H1 (cell line): ENCODE data around the gene TNNC1. TPM values are rescaled to one million over a fixed set of nuclear protein-coding genes. Genes with fewer than 3 reads are reported as not detected.

Experiments
- BCL11A ChIP-seq, 2 experiments: IDR thresholded peaks; one replicate each; pipeline ENCODE4 v1.6.1; 2011; ENCODE audit warnings: low read depth in 2 of 2, low read length in 2 of 2, mild to moderate bottlenecking in 2 of 2
- CHD2 ChIP-seq: IDR thresholded peaks from 2 replicates; pipeline ENCODE4 v1.6.1; 2012; ENCODE audit warnings: low read length, improper control_type of control experiment
- GABPA ChIP-seq: IDR thresholded peaks from 2 replicates; pipeline ENCODE4 v1.6.1; 2011; ENCODE audit warnings: mild to moderate bottlenecking, low read length, moderate library complexity, borderline replicate concordance; ENCODE audit not compliant: insufficient read depth
- JUN ChIP-seq: IDR thresholded peaks from 2 replicates; pipeline ENCODE4 v1.6.1; 2011; ENCODE audit warnings: low read depth, mild to moderate bottlenecking, improper control_type of control experiment, low read length
- KDM1A ChIP-seq: fragments of 200-600, 300-600 bp; sonication (generic); IDR thresholded peaks from 2 replicates; pipeline ENCODE4 v1.7.1; 2016; ENCODE audit warnings: mild to moderate bottlenecking, low read length, borderline replicate concordance
- POLR2A ChIP-seq, 2 experiments: IDR thresholded peaks; 1 replicate in 1 of 2; 2 replicates in 1 of 2; pipeline ENCODE4 v1.6.1; 2011; ENCODE audit warnings: low read depth in 2 of 2, low read length in 2 of 2, mild to moderate bottlenecking in 2 of 2; ENCODE audit errors: control extremely low read depth in 1 of 2
- POLR2AphosphoS5 ChIP-seq: IDR thresholded peaks from 2 replicates; pipeline ENCODE4 v1.6.1; 2011; ENCODE audit warnings: low read depth, low read length
- SP1 ChIP-seq: IDR thresholded peaks from 2 replicates; pipeline ENCODE4 v1.6.1; 2011; ENCODE audit warnings: low read depth, low read length
- SUZ12 ChIP-seq: fragments of 200-600 bp; sonication (generic); IDR thresholded peaks from 2 replicates; pipeline ENCODE4 v1.6.1; 2012; ENCODE audit warnings: mild to moderate bottlenecking, inconsistent platforms, low read length, moderate library complexity, mixed read lengths
- TCF12 ChIP-seq: IDR thresholded peaks from 2 replicates; pipeline ENCODE4 v1.6.1; 2011; ENCODE audit warnings: low read depth, mild to moderate bottlenecking, low read length
- TEAD4 ChIP-seq: IDR thresholded peaks from 2 replicates; pipeline ENCODE4 v1.6.1; 2012; ENCODE audit warnings: low read depth, low read length, inconsistent platforms, mixed read lengths
- polyA plus RNA-seq, 7 experiments: library from polyadenylated mRNA; depleted of rRNA in 3 of 7; stranded (reverse) in 5 of 7; unstranded in 2 of 7; fragments of >200 nt in 5 of 7; fragments of 200-250 nt in 2 of 7; gene quantifications; 1 replicate in 5 of 7; 2 replicates in 1 of 7; 4 replicates in 1 of 7; pipeline versions ENCODE4 v1.2.1 to v1.2.3, GENCODE V29; 2011 to 2013; ENCODE audit warnings: missing spikeins in 2 of 7, mixed read lengths in 2 of 7
- total RNA-seq: library from RNA; stranded (reverse); fragmentation: NEBNext Ultra II Directional; extraction: Animal tissue kit (Norgen Biotek cat#: 25700); gene quantifications from 2 replicates; pipeline ENCODE4 v1.2.1, GENCODE V29; 2021
- TF ChIP-seq, protein P1 (sequence below): fragments of 300-600 bp; sonication (generic); IDR thresholded peaks from 2 replicates; pipeline ENCODE4 v1.7.1; 2012; ENCODE audit warnings: low read length, moderate library complexity, mild to moderate bottlenecking, inconsistent platforms; ENCODE audit not compliant: insufficient replicate concordance

TNNC1 gene
- total and polyA plus RNA-seq, 2 of the 8 experiments (the other 6 are each of a cell fraction or from before 2014, with no cell fraction given): 5.8 to 16.4 TPM

DNA sequence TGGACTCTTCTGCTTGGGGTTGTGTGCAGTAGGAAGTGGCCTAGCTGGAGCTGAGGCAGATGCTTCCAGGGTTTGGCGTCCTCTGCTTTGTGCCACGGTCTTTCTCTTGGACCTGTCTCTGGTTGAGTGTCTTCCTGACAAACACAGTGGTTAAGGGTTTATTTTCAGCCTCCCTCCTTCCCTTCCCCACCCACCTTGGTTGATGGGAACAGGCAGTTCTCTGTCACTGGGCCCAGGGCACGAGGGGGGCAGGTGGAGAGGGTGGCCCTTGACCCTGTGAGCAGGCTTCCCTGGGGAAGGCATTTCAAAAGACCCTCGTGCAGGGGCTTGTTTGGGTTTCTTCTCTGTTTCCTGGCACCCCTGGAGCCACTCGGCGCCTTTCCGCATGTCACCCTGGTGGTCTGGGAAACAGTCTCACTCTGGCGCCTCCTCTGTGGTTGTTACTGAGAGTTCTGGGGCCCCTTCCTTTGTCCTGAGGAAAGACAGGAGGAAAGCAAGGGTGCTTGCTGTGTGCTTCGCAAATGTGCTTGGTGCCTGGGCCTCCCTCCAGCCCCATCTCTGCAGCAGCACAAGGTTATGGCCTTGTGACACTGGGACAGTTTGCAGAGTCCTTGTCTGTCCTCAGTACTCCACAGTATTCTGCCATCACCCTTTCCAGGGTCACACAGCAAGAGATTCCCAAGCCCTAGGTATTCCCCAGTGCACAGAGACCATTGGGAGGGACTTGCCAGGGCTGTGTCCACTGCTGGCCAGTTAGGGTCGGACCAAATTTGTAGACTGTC is 31.0 kb upstream of the TNNC1 start (continued):
- TF ChIP-seq, protein P1, sequence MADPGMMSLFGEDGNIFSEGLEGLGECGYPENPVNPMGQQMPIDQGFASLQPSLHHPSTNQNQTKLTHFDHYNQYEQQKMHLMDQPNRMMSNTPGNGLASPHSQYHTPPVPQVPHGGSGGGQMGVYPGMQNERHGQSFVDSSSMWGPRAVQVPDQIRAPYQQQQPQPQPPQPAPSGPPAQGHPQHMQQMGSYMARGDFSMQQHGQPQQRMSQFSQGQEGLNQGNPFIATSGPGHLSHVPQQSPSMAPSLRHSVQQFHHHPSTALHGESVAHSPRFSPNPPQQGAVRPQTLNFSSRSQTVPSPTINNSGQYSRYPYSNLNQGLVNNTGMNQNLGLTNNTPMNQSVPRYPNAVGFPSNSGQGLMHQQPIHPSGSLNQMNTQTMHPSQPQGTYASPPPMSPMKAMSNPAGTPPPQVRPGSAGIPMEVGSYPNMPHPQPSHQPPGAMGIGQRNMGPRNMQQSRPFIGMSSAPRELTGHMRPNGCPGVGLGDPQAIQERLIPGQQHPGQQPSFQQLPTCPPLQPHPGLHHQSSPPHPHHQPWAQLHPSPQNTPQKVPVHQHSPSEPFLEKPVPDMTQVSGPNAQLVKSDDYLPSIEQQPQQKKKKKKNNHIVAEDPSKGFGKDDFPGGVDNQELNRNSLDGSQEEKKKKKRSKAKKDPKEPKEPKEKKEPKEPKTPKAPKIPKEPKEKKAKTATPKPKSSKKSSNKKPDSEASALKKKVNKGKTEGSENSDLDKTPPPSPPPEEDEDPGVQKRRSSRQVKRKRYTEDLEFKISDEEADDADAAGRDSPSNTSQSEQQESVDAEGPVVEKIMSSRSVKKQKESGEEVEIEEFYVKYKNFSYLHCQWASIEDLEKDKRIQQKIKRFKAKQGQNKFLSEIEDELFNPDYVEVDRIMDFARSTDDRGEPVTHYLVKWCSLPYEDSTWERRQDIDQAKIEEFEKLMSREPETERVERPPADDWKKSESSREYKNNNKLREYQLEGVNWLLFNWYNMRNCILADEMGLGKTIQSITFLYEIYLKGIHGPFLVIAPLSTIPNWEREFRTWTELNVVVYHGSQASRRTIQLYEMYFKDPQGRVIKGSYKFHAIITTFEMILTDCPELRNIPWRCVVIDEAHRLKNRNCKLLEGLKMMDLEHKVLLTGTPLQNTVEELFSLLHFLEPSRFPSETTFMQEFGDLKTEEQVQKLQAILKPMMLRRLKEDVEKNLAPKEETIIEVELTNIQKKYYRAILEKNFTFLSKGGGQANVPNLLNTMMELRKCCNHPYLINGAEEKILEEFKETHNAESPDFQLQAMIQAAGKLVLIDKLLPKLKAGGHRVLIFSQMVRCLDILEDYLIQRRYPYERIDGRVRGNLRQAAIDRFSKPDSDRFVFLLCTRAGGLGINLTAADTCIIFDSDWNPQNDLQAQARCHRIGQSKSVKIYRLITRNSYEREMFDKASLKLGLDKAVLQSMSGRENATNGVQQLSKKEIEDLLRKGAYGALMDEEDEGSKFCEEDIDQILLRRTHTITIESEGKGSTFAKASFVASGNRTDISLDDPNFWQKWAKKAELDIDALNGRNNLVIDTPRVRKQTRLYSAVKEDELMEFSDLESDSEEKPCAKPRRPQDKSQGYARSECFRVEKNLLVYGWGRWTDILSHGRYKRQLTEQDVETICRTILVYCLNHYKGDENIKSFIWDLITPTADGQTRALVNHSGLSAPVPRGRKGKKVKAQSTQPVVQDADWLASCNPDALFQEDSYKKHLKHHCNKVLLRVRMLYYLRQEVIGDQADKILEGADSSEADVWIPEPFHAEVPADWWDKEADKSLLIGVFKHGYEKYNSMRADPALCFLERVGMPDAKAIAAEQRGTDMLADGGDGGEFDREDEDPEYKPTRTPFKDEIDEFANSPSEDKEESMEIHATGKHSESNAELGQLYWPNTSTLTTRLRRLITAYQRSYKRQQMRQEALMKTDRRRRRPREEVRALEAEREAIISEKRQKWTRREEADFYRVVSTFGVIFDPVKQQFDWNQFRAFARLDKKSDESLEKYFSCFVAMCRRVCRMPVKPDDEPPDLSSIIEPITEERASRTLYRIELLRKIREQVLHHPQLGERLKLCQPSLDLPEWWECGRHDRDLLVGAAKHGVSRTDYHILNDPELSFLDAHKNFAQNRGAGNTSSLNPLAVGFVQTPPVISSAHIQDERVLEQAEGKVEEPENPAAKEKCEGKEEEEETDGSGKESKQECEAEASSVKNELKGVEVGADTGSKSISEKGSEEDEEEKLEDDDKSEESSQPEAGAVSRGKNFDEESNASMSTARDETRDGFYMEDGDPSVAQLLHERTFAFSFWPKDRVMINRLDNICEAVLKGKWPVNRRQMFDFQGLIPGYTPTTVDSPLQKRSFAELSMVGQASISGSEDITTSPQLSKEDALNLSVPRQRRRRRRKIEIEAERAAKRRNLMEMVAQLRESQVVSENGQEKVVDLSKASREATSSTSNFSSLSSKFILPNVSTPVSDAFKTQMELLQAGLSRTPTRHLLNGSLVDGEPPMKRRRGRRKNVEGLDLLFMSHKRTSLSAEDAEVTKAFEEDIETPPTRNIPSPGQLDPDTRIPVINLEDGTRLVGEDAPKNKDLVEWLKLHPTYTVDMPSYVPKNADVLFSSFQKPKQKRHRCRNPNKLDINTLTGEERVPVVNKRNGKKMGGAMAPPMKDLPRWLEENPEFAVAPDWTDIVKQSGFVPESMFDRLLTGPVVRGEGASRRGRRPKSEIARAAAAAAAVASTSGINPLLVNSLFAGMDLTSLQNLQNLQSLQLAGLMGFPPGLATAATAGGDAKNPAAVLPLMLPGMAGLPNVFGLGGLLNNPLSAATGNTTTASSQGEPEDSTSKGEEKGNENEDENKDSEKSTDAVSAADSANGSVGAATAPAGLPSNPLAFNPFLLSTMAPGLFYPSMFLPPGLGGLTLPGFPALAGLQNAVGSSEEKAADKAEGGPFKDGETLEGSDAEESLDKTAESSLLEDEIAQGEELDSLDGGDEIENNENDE: no peak
- TF ChIP-seq GABPA (no peak), SUZ12 (no peak), TCF12 (no peak), KDM1A (no peak), BCL11A (IDR thresholded peaks at IDR 0.05; ENCODE audit: low read depth in 2 of 2, low read length in 2 of 2) (no peak), POLR2AphosphoS5 (no peak), JUN (no peak), POLR2A (IDR thresholded peaks at IDR 0.05; ENCODE audit: control extremely low read depth in 1 of 2, low read depth in 2 of 2, low read length in 2 of 2) (no peak), SP1 (no peak), TEAD4 (no peak), CHD2 (no peak)
